Muscle of leg (tissue), 11 donors: ENCODE measurements around the gene UBE2Q2. TPM values are rescaled to one million over a fixed set of nuclear protein-coding genes. Genes with fewer than 3 reads are reported as not detected.

ENCODE experiments used
- DNase-seq: peaks from one replicate; pipeline ENCODE4 v3.0.0; 2013
- H3K27ac ChIP-seq: one replicate; pipeline ENCODE4 v1.5.1; 2013; ENCODE audit warnings: mild to moderate bottlenecking, low read length, control low read depth
- H3K27me3 ChIP-seq: one replicate; pipeline ENCODE4 v1.6.1; 2013; ENCODE audit warnings: low read length; ENCODE audit not compliant: control insufficient read depth, insufficient read depth
- H3K36me3 ChIP-seq: one replicate; pipeline ENCODE4 v1.6.1; 2013; ENCODE audit warnings: low read length; ENCODE audit not compliant: control insufficient read depth, insufficient read depth
- H3K4me1 ChIP-seq: one replicate; pipeline ENCODE4 v1.6.1; 2013; ENCODE audit warnings: low read length; ENCODE audit not compliant: control insufficient read depth, insufficient read depth
- H3K4me3 ChIP-seq: one replicate; pipeline ENCODE4 v1.5.1; 2013; ENCODE audit warnings: low read length, control low read depth
- H3K9me3 ChIP-seq: replicated peaks from 2 replicates; pipeline ENCODE4 v1.6.1; 2013; ENCODE audit warnings: low read depth, low read length; ENCODE audit not compliant: control insufficient read depth
- WGBS: methylation state at CpG from one replicate; pipeline ENCODE4 v1.1.5; 2013; ENCODE audit warnings: missing lambda C conversion rate; ENCODE audit not compliant: insufficient coverage; 5-methylcytosine and 5-hydroxymethylcytosine counted together
- polyA plus RNA-seq, 8 donors: library from polyadenylated mRNA; unstranded; fragments of 120-200 nt; gene quantifications; one replicate each; pipeline versions ENCODE4 v1.2.1 to v1.2.3, GENCODE V29; 2013; ENCODE audit warnings: inconsistent platforms in 1 of 8, low replicate concordance in 1 of 8; ENCODE audit not compliant: insufficient read length in 8 of 8, insufficient read depth in 1 of 8
- total RNA-seq: library from RNA; stranded (reverse); fragments of 120-200 nt; gene quantifications from one replicate; pipeline ENCODE4 v1.2.4, GENCODE V29; 2013

Gene UBE2Q2
- total and polyA plus RNA-seq, 9 donors, result 40.9 to 55.7 (median 45.8) TPM

GRCh38 chr15:75942464-75942863 is 99.2 kb downstream of the UBE2Q2 start:
- Histone ChIP-seq H3K27ac (no peak overlapping the region), H3K27me3 (no peaks in the 10 kb centered on the region), H3K4me3 (no peak overlapping the region), H3K36me3 (peaks cover 2% of the 10 kb centered on the region), H3K4me1 (no peaks in the 10 kb centered on the region), H3K9me3 (no peaks in the 10 kb centered on the region)
- no peak for DNase-seq
- WGBS, result 56% methylated on average over 2 of the region's 3 CpGs

DNA sequence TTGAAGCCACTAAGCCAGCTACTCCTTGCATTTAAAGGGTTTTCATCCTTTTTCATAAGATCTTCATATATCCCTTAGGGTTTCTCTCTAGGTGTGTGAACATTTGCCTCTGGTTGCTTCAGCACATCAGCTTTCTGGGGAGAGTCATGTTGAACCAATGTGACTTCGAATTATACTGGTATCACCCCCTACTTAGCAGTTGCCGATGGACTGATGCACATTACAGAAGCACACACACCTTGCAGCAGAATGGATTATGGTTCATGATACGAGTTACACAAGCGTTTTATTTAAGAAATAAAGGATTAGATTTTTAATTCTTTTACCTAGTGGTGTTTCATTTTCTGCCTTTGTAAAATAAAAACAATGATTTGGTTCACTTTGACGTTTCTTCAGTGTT is 100.0 kb downstream of the UBE2Q2 start:
- WGBS, result no CpG with 5 or more reads among the region's 5 CpGs

DNA sequence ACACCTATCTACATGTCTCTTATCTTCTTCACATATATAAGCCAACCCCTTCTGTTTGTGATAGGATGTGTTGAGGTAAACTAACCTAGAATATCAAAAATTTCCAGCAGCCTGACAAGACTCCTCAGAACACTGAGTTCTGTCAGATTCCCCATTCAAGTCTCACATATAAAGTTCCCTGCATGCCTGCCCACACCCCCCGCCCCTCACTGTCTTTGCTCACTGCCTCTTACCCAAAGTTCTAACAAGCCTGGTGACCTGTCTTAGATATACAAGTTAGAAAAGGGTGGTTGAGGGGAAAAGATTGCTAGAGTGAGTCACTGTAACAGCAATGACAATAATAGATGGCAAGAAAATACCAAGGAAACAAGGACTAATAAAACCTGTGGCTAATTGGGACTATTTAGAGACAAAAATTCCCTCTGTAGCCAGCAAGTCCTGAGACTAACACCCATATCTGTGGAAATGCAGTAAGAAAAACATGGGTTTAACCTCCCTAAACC is 100.5 kb downstream of the UBE2Q2 start:
- Histone ChIP-seq H3K27me3 (no peaks in the 10 kb centered on the region), H3K4me3 (no peak overlapping the region), H3K4me1 (no peaks in the 10 kb centered on the region), H3K27ac (no peak overlapping the region), H3K36me3 (no peaks in the 10 kb centered on the region), H3K9me3 (no peaks in the 10 kb centered on the region)
- DNase-seq, result no peak
- WGBS, result no CpG with 5 or more reads among the region's 1 CpG

More for the DNA sequence above, 100.0 kb downstream of the UBE2Q2 start:
- Histone ChIP-seq H3K27me3 (no peaks in the 10 kb centered on the region), H3K4me1 (no peaks in the 10 kb centered on the region), H3K36me3 (no peaks in the 10 kb centered on the region), H3K27ac (no peak overlapping the region), H3K4me3 (no peak overlapping the region), H3K9me3 (no peaks in the 10 kb centered on the region)
- no peak for DNase-seq

- no peaks in the 10 kb centered on the region for H3K4me1 ChIP-seq
- no peaks in the 10 kb centered on the region for H3K27me3 ChIP-seq
- H3K4me3 ChIP-seq, result no peak overlapping the region
- no peak overlapping the region for H3K27ac ChIP-seq
- no peaks in the 10 kb centered on the region for H3K36me3 ChIP-seq
- H3K9me3 ChIP-seq, result no peaks in the 10 kb centered on the region
- DNase-seq, result no peak
- 92% methylated on average over 2 of the region's 4 CpGs for WGBS
Observed at GRCh38 chr15:75945953-75946352, 102.7 kb downstream of the UBE2Q2 start.

- Histone ChIP-seq H3K36me3 (no peaks in the 10 kb centered on the region), H3K9me3 (no peaks in the 10 kb centered on the region), H3K27me3 (no peaks in the 10 kb centered on the region), H3K4me1 (no peaks in the 10 kb centered on the region), H3K27ac (no peak overlapping the region), H3K4me3 (no peak overlapping the region)
- no peak for DNase-seq
- no CpG with 5 or more reads among the region's 1 CpG for WGBS
Observed at GRCh38 chr15:75947092-75947491, 103.8 kb downstream of the UBE2Q2 start.

DNA sequence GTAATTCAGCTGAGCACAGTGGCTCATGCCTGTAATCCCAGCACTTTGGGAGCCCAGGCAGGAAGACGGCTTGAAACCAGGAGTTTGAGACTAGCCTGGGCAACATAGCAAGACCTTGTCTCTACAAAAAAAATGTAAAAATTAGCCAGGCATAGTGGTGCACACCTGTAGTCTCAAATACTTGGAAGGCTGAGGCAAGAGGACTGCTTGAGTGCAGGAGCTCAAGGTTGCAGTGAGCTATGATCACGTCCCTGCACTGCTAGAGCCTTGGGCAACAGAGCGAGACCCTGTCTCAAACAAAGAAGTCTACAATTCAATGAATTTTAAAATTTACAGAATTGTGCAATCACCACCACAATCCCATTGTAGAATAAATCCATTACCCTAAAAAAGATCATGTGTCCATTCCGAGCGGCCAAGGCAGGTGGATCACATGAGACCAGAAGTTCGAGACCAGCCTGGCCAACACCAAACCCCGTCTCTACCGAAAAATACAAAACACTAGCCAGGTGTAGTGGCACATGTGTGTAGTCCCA is 105.6 kb downstream of the UBE2Q2 start:
- no peaks in the 10 kb centered on the region for H3K36me3 ChIP-seq
- DNase-seq, result no peak
- no peaks in the 10 kb centered on the region for H3K9me3 ChIP-seq
- H3K27ac ChIP-seq, result no peak overlapping the region
- no peak overlapping the region for H3K4me3 ChIP-seq
- H3K27me3 ChIP-seq, result no peaks in the 10 kb centered on the region
- WGBS, result 91% methylated on average over 7 of the region's 8 CpGs
- H3K4me1 ChIP-seq, result no peaks in the 10 kb centered on the region

Other genes with a start within 250 kb of the UBE2Q2 start
- gene SNUPN, start 217.7 kb upstream of the UBE2Q2 start, total RNA-seq, result 24.0 TPM
- gene SNUPN, start 217.7 kb upstream of the UBE2Q2 start, polyA plus RNA-seq, result 10 to 100 TPM; 18.9 to 27.6 (median 21.2) TPM
- 42.2 TPM for gene IMP3, start 203.2 kb upstream of the UBE2Q2 start, total RNA-seq
- gene IMP3, start 203.2 kb upstream of the UBE2Q2 start, polyA plus RNA-seq, result 10 to 100 TPM; 31.2 to 35.3 (median 33.3) TPM
- 12.3 TPM for gene SNX33, start 195.5 kb upstream of the UBE2Q2 start, total RNA-seq
- gene SNX33, start 195.5 kb upstream of the UBE2Q2 start, polyA plus RNA-seq, result 10 to 100 TPM; 11.5 to 21.3 (median 15.8) TPM
- gene CSPG4, start 130.6 kb upstream of the UBE2Q2 start, total RNA-seq, result 76.7 TPM
- 100 to 1,000 TPM in 2 of 8 donors, 10 to 100 TPM in 6; 56.6 to 110 (median 87.0) TPM for gene CSPG4, start 130.6 kb upstream of the UBE2Q2 start, polyA plus RNA-seq
- 17.7 TPM for gene FBXO22, start 60.4 kb downstream of the UBE2Q2 start, total RNA-seq
- gene FBXO22, start 60.4 kb downstream of the UBE2Q2 start, polyA plus RNA-seq, result 10 to 100 TPM; 18.2 to 27.5 (median 23.7) TPM
- gene NRG4, start 169.0 kb downstream of the UBE2Q2 start, total RNA-seq, result 0.09 TPM
- gene NRG4, start 169.0 kb downstream of the UBE2Q2 start, polyA plus RNA-seq, result 1 to 10 TPM in 1 of 8 donors, under 1 TPM in 7; 0.28 to 1.4 (median 0.67) TPM
- gene TMEM266, start 216.5 kb downstream of the UBE2Q2 start, total RNA-seq, result 0.13 TPM
- gene TMEM266, start 216.5 kb downstream of the UBE2Q2 start, polyA plus RNA-seq, result under 1 TPM; 0.24 to 0.95 (median 0.48) TPM